ENCODE measurements around the gene ATP1B1. TPM values are rescaled to one million over a fixed set of nuclear protein-coding genes. Genes with fewer than 3 reads are reported as not detected.

Gene ATP1B1
- total RNA-seq, 1 experiment from 2014 or later = 40.7 TPM

- Mint-ChIP-seq H3K36me3 (no peaks in the 10 kb centered on the region), H3K27me3 (ENCODE audit: low read depth) (no peaks in the 10 kb centered on the region), H3K9me3 (no peaks in the 10 kb centered on the region), H3K27ac (no peak overlapping the region), H3K4me3 (no peak overlapping the region), H3K4me1 (peaks cover 7% of the 10 kb centered on the region)
- ChIA-PET CTCF (no interaction called here), POLR2A (no interaction called here)
- TF ChIP-seq ZNF396 (CRISPR knock-in tag; IDR thresholded peaks at IDR 0.05; ENCODE audit: borderline replicate concordance) = no peak
- no peak for TF ChIP-seq ZNF532 (CRISPR knock-in tag; IDR thresholded peaks at IDR 0.05; ENCODE audit: borderline replicate concordance)
- TF ChIP-seq ZNF416 (CRISPR knock-in tag; IDR thresholded peaks at IDR 0.05) = no peak
- TF ChIP-seq RELA (CRISPR knock-in tag; IDR thresholded peaks at IDR 0.05; ENCODE audit: borderline replicate concordance) = no peak
- no peak for TF ChIP-seq GRHL2 (CRISPR knock-in tag; IDR thresholded peaks at IDR 0.05; ENCODE audit: insufficient replicate concordance, severe bottlenecking)
- TF ChIP-seq GTF2I (CRISPR knock-in tag; conservative IDR thresholded peaks at IDR 0.05) = no peak
- DNase-seq (ENCODE audit: low spot score) (no peak), ATAC-seq (no peak)
Observed at GRCh38 chr1:169087876-169088275, 18.6 kb upstream of the ATP1B1 start.

- ChIA-PET CTCF (no interaction called here), POLR2A (no interaction called here)
- no peak for DNase-seq (ENCODE audit: low spot score)
- Mint-ChIP-seq H3K9me3 (no peaks in the 10 kb centered on the region), H3K4me1 (peaks cover 7% of the 10 kb centered on the region), H3K36me3 (no peaks in the 10 kb centered on the region), H3K27me3 (ENCODE audit: low read depth) (no peaks in the 10 kb centered on the region), H3K4me3 (no peak overlapping the region), H3K27ac (no peak overlapping the region)
- TF ChIP-seq ZNF317 (CRISPR knock-in tag; IDR thresholded peaks at IDR 0.05; ENCODE audit: borderline replicate concordance, low read depth) = no peak
- no peak for TF ChIP-seq SOX15 (CRISPR knock-in tag; IDR thresholded peaks at IDR 0.05)
- no peak for TF ChIP-seq ATF2 (CRISPR knock-in tag; IDR thresholded peaks at IDR 0.05; ENCODE audit: borderline replicate concordance, low read depth)
- no peak for TF ChIP-seq ZNF396 (CRISPR knock-in tag; IDR thresholded peaks at IDR 0.05; ENCODE audit: borderline replicate concordance)
- no peak for TF ChIP-seq ERG (CRISPR knock-in tag; IDR thresholded peaks at IDR 0.05)
- TF ChIP-seq USF2 (CRISPR knock-in tag; IDR thresholded peaks at IDR 0.05) = no peak
- TF ChIP-seq ATF6 (CRISPR knock-in tag; IDR thresholded peaks at IDR 0.05) = no peak
- no peak for TF ChIP-seq ATF1 (CRISPR knock-in tag; IDR thresholded peaks at IDR 0.05)
- no peak for TF ChIP-seq ZNF121 (CRISPR knock-in tag; IDR thresholded peaks at IDR 0.05)
- no peak for ATAC-seq
Observed at GRCh38 chr1:169089776-169090175, 16.7 kb upstream of the ATP1B1 start.

Data from WTC11 (cell line).